Measurements from ENCODE around the gene S1PR4.

S1PR4 gene

GRCh38 chr19:3135961-3136683, 42.4 kb upstream of the S1PR4 start, which contains the start of gene GNA15:
GNA15 (plus strand) TSS chr19:3136033; CDS start chr19:3136451, 418 bp downstream.
- peak; percentile 75 for DNase-seq (ENCODE audit: low spot score)
- no peak for TF ChIP-seq CTCF (conservative IDR thresholded peaks at IDR 0.05; ENCODE audit: low read depth)
- H3K27ac ChIP-seq, result peak within 1 kb of the TSS; percentile 92
- ChIA-PET POLR2A (ENCODE audit: low non-redundant PET) (no interaction called here), CTCF (interaction anchor here (0.7 to 0.9 kb wide), 3 partner anchors 10 to 61 kb away, joined by 3 to 5 read pairs (median 3); no protein-coding TSS in a partner anchor)

GRCh38 chr19:3136684-3137055, 41.9 kb upstream of the S1PR4 start:
- peak overlapping the region; percentile 92 for H3K27ac ChIP-seq
- ChIA-PET CTCF (interaction anchor here (0.6 to 0.7 kb wide), 2 partner anchors 61 to 70 kb away, joined by 3 read pairs; no protein-coding TSS in a partner anchor), POLR2A (ENCODE audit: low non-redundant PET) (no interaction called here)
- no peak for TF ChIP-seq CTCF (conservative IDR thresholded peaks at IDR 0.05; ENCODE audit: low read depth)
- peak; percentile 82 for DNase-seq (ENCODE audit: low spot score)

- CTCF ChIA-PET, result interaction anchor here (0.6 kb wide), 1 partner anchor 70 kb away, joined by 3 read pairs; no protein-coding TSS in a partner anchor
Observed at GRCh38 chr19:3137119-3137518, 41.5 kb upstream of the S1PR4 start.

GRCh38 chr19:3138268-3138667, 40.3 kb upstream of the S1PR4 start:
- CTCF ChIA-PET, result no interaction called here
- POLR2A ChIA-PET (ENCODE audit: low non-redundant PET), result no interaction called here
- peak overlapping the region; percentile 92 for H3K27ac ChIP-seq
- no peak for TF ChIP-seq CTCF (conservative IDR thresholded peaks at IDR 0.05; ENCODE audit: low read depth)
- DNase-seq (ENCODE audit: low spot score), result no peak

More at GRCh38 chr19:3137119-3137518, 41.5 kb upstream of the S1PR4 start:
- DNase-seq (ENCODE audit: low spot score), result no peak
- TF ChIP-seq CTCF (conservative IDR thresholded peaks at IDR 0.05; ENCODE audit: low read depth), result no peak
- peak overlapping the region; percentile 92 for H3K27ac ChIP-seq
- POLR2A ChIA-PET (ENCODE audit: low non-redundant PET), result no interaction called here

GRCh38 chr19:3140667-3141038, 37.9 kb upstream of the S1PR4 start:
- ChIA-PET POLR2A (ENCODE audit: low non-redundant PET) (interaction anchor here (0.7 kb wide), 1 partner anchor 117 kb away, joined by 3 read pairs; no protein-coding TSS in a partner anchor), CTCF (interaction anchor here (0.6 kb wide), 1 partner anchor 53 kb away, joined by 3 read pairs; no protein-coding TSS in a partner anchor)
- peak overlapping the region; percentile 97 for H3K27ac ChIP-seq
- no peak for TF ChIP-seq CTCF (conservative IDR thresholded peaks at IDR 0.05; ENCODE audit: low read depth)
- no peak for DNase-seq (ENCODE audit: low spot score)

GRCh38 chr19:3142292-3142670, 36.3 kb upstream of the S1PR4 start:
- H3K27ac ChIP-seq, result peak overlapping the region; percentile 97
- peak; percentile 89 for DNase-seq (ENCODE audit: low spot score)
- POLR2A ChIA-PET (ENCODE audit: low non-redundant PET), result no interaction called here
- TF ChIP-seq CTCF (conservative IDR thresholded peaks at IDR 0.05; ENCODE audit: low read depth), result no peak
- CTCF ChIA-PET, result interaction anchor here (0.6 to 1.4 kb wide), 4 partner anchors 13 to 1434 kb away, joined by 3 to 7 read pairs (median 4); no protein-coding TSS in a partner anchor
